Measurements from ENCODE around the gene SAMHD1.

DNA sequence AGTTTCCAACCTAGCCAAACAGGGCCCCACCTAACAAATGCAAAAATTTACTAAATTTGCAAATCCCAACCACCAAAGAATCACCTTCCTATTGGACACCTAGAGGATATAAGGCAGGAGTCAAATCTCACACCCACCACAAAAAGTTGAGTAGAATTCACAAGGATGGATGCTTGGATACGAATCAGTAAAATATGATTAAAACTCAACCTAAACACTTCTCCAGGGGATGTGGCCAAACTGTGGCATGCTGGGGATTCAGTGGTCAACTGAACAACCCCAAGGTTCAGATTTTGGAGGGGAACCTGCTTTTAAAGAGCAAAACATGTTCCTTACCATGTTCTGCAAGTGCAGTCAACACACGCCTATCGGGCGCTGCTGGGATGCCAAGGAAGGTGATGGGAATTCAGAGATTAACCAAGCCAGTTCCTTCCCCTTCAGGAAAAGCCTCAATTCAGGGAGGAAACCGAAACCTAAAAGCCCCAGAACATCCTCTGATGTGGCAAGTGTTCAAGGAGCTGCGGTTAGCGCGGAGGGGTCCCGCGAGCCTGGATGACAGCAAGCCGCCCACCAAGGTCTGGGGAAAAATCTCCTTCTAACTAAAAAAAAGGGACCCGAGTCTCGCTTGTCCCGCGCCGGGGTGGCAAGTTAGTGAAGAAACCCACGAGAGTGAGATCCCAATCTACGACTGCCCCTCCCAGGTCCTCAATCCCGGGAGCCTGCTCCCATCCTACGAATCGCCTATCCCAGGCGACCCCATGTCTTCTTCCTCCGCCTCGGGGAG is 902 bp downstream of the SAMHD1 start:
- TF ChIP-seq CEBPB (IDR thresholded peaks at IDR 0.05; ENCODE audit: low read depth, low read length), result no peak
- TF ChIP-seq, protein P1, sequence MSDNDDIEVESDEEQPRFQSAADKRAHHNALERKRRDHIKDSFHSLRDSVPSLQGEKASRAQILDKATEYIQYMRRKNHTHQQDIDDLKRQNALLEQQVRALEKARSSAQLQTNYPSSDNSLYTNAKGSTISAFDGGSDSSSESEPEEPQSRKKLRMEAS (IDR thresholded peaks at IDR 0.05), result no peak
- TF ChIP-seq HDAC2 (IDR thresholded peaks at IDR 0.05; ENCODE audit: borderline replicate concordance in 1 of 2, low read depth in 2 of 2, low read length in 2 of 2), result no peak
- no peak for TF ChIP-seq POLR2A (IDR thresholded peaks at IDR 0.05; ENCODE audit: control extremely low read depth in 1 of 2, low read depth in 2 of 2, low read length in 2 of 2)
- no peak for TF ChIP-seq CTCF (IDR thresholded peaks at IDR 0.05; ENCODE audit: control extremely low read depth in 1 of 3, insufficient read depth in 1 of 3, low read depth in 1 of 3, low read length in 3 of 3)
- TF ChIP-seq TEAD4 (IDR thresholded peaks at IDR 0.05; ENCODE audit: low read depth, low read length), result no peak
- no peak for TF ChIP-seq POLR2AphosphoS5 (IDR thresholded peaks at IDR 0.05; ENCODE audit: low read depth, low read length)
- no peak for TF ChIP-seq CBX8 (IDR thresholded peaks at IDR 0.05; ENCODE audit: borderline replicate concordance, low read depth, low read length)
- TF ChIP-seq SP4 (IDR thresholded peaks at IDR 0.05; ENCODE audit: low read length), result no peak
- TF ChIP-seq EZH2 (IDR thresholded peaks at IDR 0.05; ENCODE audit: low read depth, low read length, severe bottlenecking), result peak; percentile 11
- no peak for TF ChIP-seq ZNF274 (IDR thresholded peaks at IDR 0.05; ENCODE audit: borderline replicate concordance, extremely low read depth, low read length)
- no peak for TF ChIP-seq BACH1 (IDR thresholded peaks at IDR 0.05; ENCODE audit: low read length)
- TF ChIP-seq SIN3A (conservative IDR thresholded peaks at IDR 0.05 in 1 of 2, IDR thresholded peaks at IDR 0.05 in 1 of 2; ENCODE audit: low read depth in 1 of 2, low read length in 2 of 2), result no peak
- TF ChIP-seq SP1 (IDR thresholded peaks at IDR 0.05; ENCODE audit: low read depth, low read length), result no peak
